A549 (cell line): Measurements from ENCODE around the gene PTGR2. TPM values are rescaled to one million over a fixed set of nuclear protein-coding genes. Genes with fewer than 3 reads are reported as not detected.
A peak's percentile ranks its signal among the peaks of the same experiment; 100 is the strongest.
"Not testable (repeated sequence)": the region's sequence is repeated elsewhere in the genome, so short reads cannot be mapped to it uniquely, and the experiment has no call there.

ENCODE experiments used
- ATAC-seq, 2 experiments: fragments of 200-7000 bp in 1 of 2; fragments of >200 bp in 1 of 2; cut with Nextera tagmentation in 1 of 2; cut with Tn5 transposase in 1 of 2; 3 replicates each; pipeline versions ENCODE4 v1.8.0 to v1.9.1; 2018 to 2020; ENCODE audit warnings: mild to moderate bottlenecking in 1 of 2, moderate library complexity in 1 of 2
- CTCF ChIA-PET: fragments of 300-600 bp; sonication (Branson Sonifier 250); formaldehyde crosslinking; extraction: SDS; loops from one replicate; lab custom pipeline; 2021; ENCODE audit warnings: antibody characterized with exemption, inconsistent platforms; lab: Yijun Ruan, JAX
- POLR2A ChIA-PET: fragments of 350-600 bp; formaldehyde crosslinking; extraction: SDS; loops from one replicate; lab custom pipeline; 2021; ENCODE audit warnings: antibody characterized with exemption, inconsistent platforms; lab: Yijun Ruan, JAX
- DNase-seq, 2 experiments: peaks; one replicate each; pipeline versions ENCODE4 v3.0.0 to v3.0.0-alpha.2; 2011 to 2016; ENCODE audit warnings: low read depth in 1 of 2, low spot score in 1 of 2
- FAIRE-seq: peaks from 2 replicates; lab custom pipeline; 2011; peaks lifted over from hg19 to GRCh38; lab: Jason Lieb, UNC
- H3K27ac ChIP-seq, 2 experiments: fragments of >200 bp; sonication (Bioruptor Twin); formaldehyde crosslinking; 3 replicates each; pipeline ENCODE4 v1.5.1; 2016 to 2017
- H3K4me1 ChIP-seq: fragments of >200 bp; sonication (Bioruptor Twin); formaldehyde crosslinking; 3 replicates; pipeline ENCODE4 v1.6.1; 2016
- H3K4me2 ChIP-seq: fragments of >200 bp; sonication (Bioruptor Twin); formaldehyde crosslinking; 3 replicates; pipeline ENCODE4 v1.6.1; 2016
- H3K4me3 ChIP-seq: fragments of >200 bp; sonication (Bioruptor Twin); formaldehyde crosslinking; 3 replicates; pipeline ENCODE4 v1.5.1; 2016
- H3K9me3 ChIP-seq: fragments of >200 bp; sonication (Bioruptor Twin); formaldehyde crosslinking; 3 replicates; pipeline ENCODE4 v1.6.1; 2016
- ATOH8 ChIP-seq: fragments of 250-450 bp; sonication (Bioruptor Pico); IDR thresholded peaks from 2 replicates; pipeline ENCODE4 v1.5.0; 2020; ENCODE audit warnings: low read depth, mild to moderate bottlenecking, moderate library complexity
- CEBPB ChIP-seq, 2 experiments: fragments of >200 bp in 1 of 2; sonication (Bioruptor Twin) in 1 of 2; formaldehyde crosslinking in 1 of 2; IDR thresholded peaks; 2 replicates each; pipeline ENCODE4 v1.6.1; 2012 to 2016
- CHD2 ChIP-seq: fragments of 150-350 bp; IDR thresholded peaks from 2 replicates; pipeline ENCODE4 v1.6.1; 2014; ENCODE audit warnings: low read length; ENCODE audit not compliant: partially characterized antibody
- CTCF ChIP-seq: fragments of >200 bp; sonication (Bioruptor Twin); formaldehyde crosslinking; IDR thresholded peaks from 3 replicates; pipeline ENCODE4 v1.5.1; 2016
- E2F6 ChIP-seq: IDR thresholded peaks from 2 replicates; pipeline ENCODE4 v1.6.1; 2012; ENCODE audit warnings: low read depth, borderline replicate concordance
- EHMT2 ChIP-seq: fragments of 200-600 bp; sonication (generic); IDR thresholded peaks from 2 replicates; pipeline ENCODE4 v1.6.1; 2016; ENCODE audit warnings: antibody characterized with exemption, low read depth, mild to moderate bottlenecking, moderate library complexity
- ELK1 ChIP-seq: fragments of 150-350 bp; IDR thresholded peaks from 2 replicates; pipeline ENCODE4 v1.6.1; 2014; ENCODE audit warnings: low read depth, mild to moderate bottlenecking, low read length
- FOXS1 ChIP-seq: fragments of 250-450 bp; sonication (Bioruptor Pico); IDR thresholded peaks from 2 replicates; pipeline ENCODE4 v1.5.0; 2020; ENCODE audit warnings: mild to moderate bottlenecking, moderate library complexity
- GATA3 ChIP-seq: IDR thresholded peaks from 2 replicates; pipeline ENCODE4 v1.6.1; 2012; ENCODE audit warnings: borderline replicate concordance
- HES2 ChIP-seq: fragments of >200 bp; sonication (Bioruptor Twin); formaldehyde crosslinking; IDR thresholded peaks from 2 replicates; pipeline ENCODE4 v1.6.1; 2016
- HMGXB4 ChIP-seq: fragments of 250-450 bp; sonication (Bioruptor Pico); IDR thresholded peaks from 2 replicates; pipeline ENCODE4 v1.5.0; 2021; ENCODE audit warnings: mild to moderate bottlenecking, moderate library complexity, borderline replicate concordance
- HOXA7 ChIP-seq: fragments of 250-450 bp; sonication (Bioruptor Pico); IDR thresholded peaks from 2 replicates; pipeline ENCODE4 v1.5.0; 2020; ENCODE audit warnings: mild to moderate bottlenecking, moderate library complexity
- JUN ChIP-seq, 2 experiments: fragments of >200 bp; sonication (Bioruptor Twin); formaldehyde crosslinking; IDR thresholded peaks; 2 replicates in 1 of 2; 3 replicates in 1 of 2; pipeline ENCODE4 v1.6.1; 2016 to 2017
- JUNB ChIP-seq: fragments of >200 bp; sonication (Bioruptor Twin); formaldehyde crosslinking; IDR thresholded peaks from 2 replicates; pipeline ENCODE4 v1.6.1; 2016
- KDM1A ChIP-seq: fragments of 200-600 bp; sonication (generic); IDR thresholded peaks from 2 replicates; pipeline ENCODE4 v1.6.1; 2016; ENCODE audit warnings: low read depth, mild to moderate bottlenecking
- KDM5A ChIP-seq: fragments of 200-600 bp; sonication (generic); IDR thresholded peaks from 2 replicates; pipeline ENCODE4 v1.6.1; 2016; ENCODE audit warnings: antibody characterized with exemption, mild to moderate bottlenecking
- SREBF2 ChIP-seq: fragments of 450-650 bp; IDR thresholded peaks from 2 replicates; pipeline ENCODE4 v1.6.1; 2014; ENCODE audit warnings: mild to moderate bottlenecking, moderate library complexity
- TP53 ChIP-seq: fragments of 250-450 bp; sonication (Bioruptor Pico); IDR thresholded peaks from 2 replicates; pipeline ENCODE4 v1.5.0; 2021; ENCODE audit warnings: mild to moderate bottlenecking, moderate library complexity
- ZNF302 ChIP-seq: fragments of 250-450 bp; sonication (Bioruptor Pico); IDR thresholded peaks from 2 replicates; pipeline ENCODE4 v1.9.0; 2021; ENCODE audit warnings: inconsistent platforms, mild to moderate bottlenecking, moderate library complexity
- WGBS: methylation state at CpG from one replicate; pipeline ENCODE4 v1.1.6; 2017; ENCODE audit errors: missing lambda C conversion rate; 5-methylcytosine and 5-hydroxymethylcytosine counted together
- polyA plus RNA-seq, 4 experiments: library from polyadenylated mRNA; depleted of rRNA in 3 of 4; stranded (reverse); fragments of >200 nt; fragmentation: RNase III in 1 of 4; extraction: RNeasy Plus Mini Kit Qiagen cat#74134 plus additional on column Dnase treatment in 1 of 4; gene quantifications; 2 replicates in 3 of 4; 3 replicates in 1 of 4; pipeline ENCODE4 v1.2.3, GENCODE V29; 2011 to 2017

PTGR2 gene
- polyA plus RNA-seq, 2 of the 4 experiments (the other 2 are of a cell fraction): 13.5 to 30.5 TPM

- Histone ChIP-seq H3K4me1 (peaks cover 20% of the 10 kb centered on the region), H3K9me3 (no peaks in the 10 kb centered on the region), H3K27ac (no peak overlapping the region), H3K4me2 (no peak overlapping the region), H3K4me3 (no peak overlapping the region)
- FAIRE-seq: no peak
- no peak for DNase-seq
- no peak for ATAC-seq
- TF ChIP-seq KDM5A (no peak), HES2 (no peak), ZNF302 (CRISPR knock-in tag) (no peak), HMGXB4 (CRISPR knock-in tag) (no peak), FOXS1 (CRISPR knock-in tag) (no peak), TP53 (CRISPR knock-in tag) (no peak), HOXA7 (CRISPR knock-in tag) (no peak), GATA3 (no peak), JUNB (no peak), KDM1A (no peak), EHMT2 (no peak), ATOH8 (no peak), JUN (IDR thresholded peaks at IDR 0.05) (no peak), E2F6 (no peak)
- POLR2A ChIA-PET: no interaction called here
- CTCF ChIA-PET: interaction anchor here (0.6 to 1.7 kb wide), 2 partner anchors 161 to 276 kb away, joined by 4 to 6 read pairs; no protein-coding TSS in a partner anchor
- 95% methylated on average over 5 of the region's 5 CpGs for WGBS
Measured at GRCh38 chr14:73889376-73889775, 37.7 kb downstream of the PTGR2 start.

GRCh38 chr14:73894180-73894687, 42.6 kb downstream of the PTGR2 start:
- CTCF ChIA-PET, POLR2A ChIA-PET, H3K27ac ChIP-seq, H3K4me3 ChIP-seq, ATAC-seq, H3K9me3 ChIP-seq, H3K4me2 ChIP-seq, H3K4me1 ChIP-seq, DNase-seq, FAIRE-seq: not testable (repeated sequence)
- 0 out of 4 replicates have a peak, but pooled peaks of 1 of the 2 experiments have one; percentile 11 for TF ChIP-seq CEBPB (IDR thresholded peaks at IDR 0.05)
- WGBS: 95% methylated on average over 6 of the region's 6 CpGs

- POLR2A ChIA-PET: no interaction called here
- CTCF ChIA-PET: interaction anchor here (0.6 to 1.0 kb wide), 2 partner anchors 39 to 166 kb away, joined by 3 read pairs; no protein-coding TSS in a partner anchor
- DNase-seq: no peak
Measured at GRCh38 chr14:73895939-73896338, 44.3 kb downstream of the PTGR2 start.

More at GRCh38 chr14:73895939-73896338, 44.3 kb downstream of the PTGR2 start:
- H3K4me3 ChIP-seq: no peak overlapping the region
- H3K4me2 ChIP-seq: no peak overlapping the region
- no peak overlapping the region for H3K27ac ChIP-seq
- TF ChIP-seq JUN (IDR thresholded peaks at IDR 0.05) (no peak), ELK1 (no peak), SREBF2 (no peak), CTCF (no peak), CHD2 (no peak), ATOH8 (no peak)
- no peaks in the 10 kb centered on the region for H3K9me3 ChIP-seq
- 58% methylated on average over 1 of the region's 1 CpG for WGBS
- FAIRE-seq: no peak
- no peak for ATAC-seq
- H3K4me1 ChIP-seq: no peaks in the 10 kb centered on the region
